ENCODE results near the gene FUT1.
"Not testable (repeated sequence)": the region's sequence is repeated elsewhere in the genome, so short reads cannot be mapped to it uniquely, and the experiment has no call there.

FUT1 gene
- 0.70 to 1.2 reads per million in 2 donors for total RNA-seq

GRCh38 chr19:48752496-48753365 is at the start of gene FUT1:
Gene FUT1, minus strand, starts transcription at chr19:48752641. Its CDS starts 1,360 bp downstream, at chr19:48751281.
- DNase-seq = peak; percentile 26

GRCh38 chr19:48799358-48800300 is 47.2 kb upstream of the FUT1 start:
- DNase-seq = no peak

GRCh38 chr19:48798937-48799336 is 46.5 kb upstream of the FUT1 start:
- no peak for DNase-seq

GRCh38 chr19:48797103-48797502 is 44.7 kb upstream of the FUT1 start:
- DNase-seq = no peak

GRCh38 chr19:48796298-48797083 is 44.0 kb upstream of the FUT1 start:
- no peak for DNase-seq

GRCh38 chr19:48795685-48796070 is 43.2 kb upstream of the FUT1 start:
- DNase-seq = no peak

- DNase-seq = peak; percentile 78
These were observed 42.7 kb upstream of the FUT1 start for GRCh38 chr19:48795055-48795684.

GRCh38 chr19:48794291-48794690 is 41.9 kb upstream of the FUT1 start:
- no peak for DNase-seq

GRCh38 chr19:48793271-48793670 is 40.8 kb upstream of the FUT1 start:
- DNase-seq = no peak

- not testable (repeated sequence) for DNase-seq
These were observed 34.9 kb upstream of the FUT1 start for GRCh38 chr19:48787331-48787730.

- not testable (repeated sequence) for DNase-seq
These were observed 34.0 kb upstream of the FUT1 start for GRCh38 chr19:48786422-48786821.

GRCh38 chr19:48784527-48784926 is 32.1 kb upstream of the FUT1 start:
- DNase-seq = no peak

GRCh38 chr19:48780631-48781391 is 28.4 kb upstream of the FUT1 start:
- DNase-seq = no peak

- no peak for DNase-seq
These were observed 27.2 kb upstream of the FUT1 start for GRCh38 chr19:48779636-48780035.

GRCh38 chr19:48777720-48778119 is 25.3 kb upstream of the FUT1 start:
- DNase-seq = no peak

- no peak for DNase-seq
These were observed 24.7 kb upstream of the FUT1 start for GRCh38 chr19:48777139-48777538.

- no peak for DNase-seq
These were observed 20.1 kb upstream of the FUT1 start for GRCh38 chr19:48772503-48772953.

GRCh38 chr19:48770734-48771472 is 18.5 kb upstream of the FUT1 start:
- no peak for DNase-seq

- DNase-seq = no peak
These were observed 17.8 kb upstream of the FUT1 start for GRCh38 chr19:48770266-48770665.

GRCh38 chr19:48768994-48769713 is 16.7 kb upstream of the FUT1 start:
- DNase-seq = no peak

All from T-helper 9 cell (primary cell).